ENCODE results near the gene FAM219B. TPM values are rescaled to one million over a fixed set of nuclear protein-coding genes. Genes with fewer than 3 reads are reported as not detected.
"Not testable (repeated sequence)": the region's sequence is repeated elsewhere in the genome, so short reads cannot be mapped to it uniquely, and the experiment has no call there.

FAM219B gene
- total RNA-seq, 1 experiment from 2014 or later, result 73.7 TPM

GRCh38 chr15:74935193-74935592 lies 28.5 kb upstream of the FAM219B start:
- H3K4me3 ChIP-seq (ENCODE audit: low read depth, low read length); H3K36me3 ChIP-seq (ENCODE audit: control insufficient read depth, insufficient read depth, low read length); POLR2A ChIA-PET; H3K27ac Mint-ChIP-seq (ENCODE audit: unreplicated experiment); H3K9me3 Mint-ChIP-seq (ENCODE audit: unreplicated experiment); BruUV-seq (replicated peaks); H3K27me3 ChIP-seq (replicated peaks; ENCODE audit: control insufficient read depth, insufficient read depth, low read length); H3K27me3 Mint-ChIP-seq (ENCODE audit: insufficient read depth, unreplicated experiment); H3K4me1 Mint-ChIP-seq (ENCODE audit: low read depth, unreplicated experiment); H3K9me3 ChIP-seq; intact Hi-C loops (cut with micrococcal nuclease; ENCODE audit: unreplicated experiment): not testable (repeated sequence)
- TF ChIP-seq CTCF (IDR thresholded peaks at IDR 0.05; ENCODE audit: insufficient read depth in 1 of 2, low read depth in 1 of 2, low read length in 1 of 2, severe bottlenecking in 1 of 2, unreplicated experiment in 1 of 2), result peak in 1 of 2 experiments; percentile 19
- DNase-seq, result peak; percentile 60
- Mint-ChIP-seq H3K4me3 (ENCODE audit: unreplicated experiment) (peak overlapping the region; percentile 52), H3K36me3 (ENCODE audit: insufficient read depth, unreplicated experiment) (peaks cover 46% of the 10 kb centered on the region)
- CTCF ChIA-PET, result interaction anchor here (0.7 kb wide), 1 partner anchor 34 kb away, joined by 3 read pairs; no protein-coding TSS in a partner anchor
- peaks cover 17% of the 10 kb centered on the region for H3K4me1 ChIP-seq

- no peak overlapping the region for H3K4me3 ChIP-seq (ENCODE audit: low read depth, low read length)
- H3K4me1 ChIP-seq, result peaks cover 17% of the 10 kb centered on the region
- no peaks in the 10 kb centered on the region for H3K27me3 ChIP-seq (replicated peaks; ENCODE audit: control insufficient read depth, insufficient read depth, low read length)
- no peaks in the 10 kb centered on the region for H3K9me3 ChIP-seq
- H3K9me3 Mint-ChIP-seq (ENCODE audit: unreplicated experiment), result no peaks in the 10 kb centered on the region
- intact Hi-C loops (cut with micrococcal nuclease; ENCODE audit: unreplicated experiment), result no loop called here
- no peaks in the 10 kb centered on the region for H3K27me3 Mint-ChIP-seq (ENCODE audit: insufficient read depth, unreplicated experiment)
- H3K27ac Mint-ChIP-seq (ENCODE audit: unreplicated experiment), result no peak overlapping the region
- TF ChIP-seq CTCF (IDR thresholded peaks at IDR 0.05; ENCODE audit: insufficient read depth in 1 of 2, low read depth in 1 of 2, low read length in 1 of 2, severe bottlenecking in 1 of 2, unreplicated experiment in 1 of 2), result no peak
- ChIA-PET CTCF (no interaction called here), POLR2A (no interaction called here)
- H3K36me3 Mint-ChIP-seq (ENCODE audit: insufficient read depth, unreplicated experiment), result peaks cover 62% of the 10 kb centered on the region
- no TSS peak for BruUV-seq (replicated peaks)
- no peak for DNase-seq
- peaks cover 6% of the 10 kb centered on the region for H3K4me1 Mint-ChIP-seq (ENCODE audit: low read depth, unreplicated experiment)
- no peaks in the 10 kb centered on the region for H3K36me3 ChIP-seq (ENCODE audit: control insufficient read depth, insufficient read depth, low read length)
- no peak overlapping the region for H3K4me3 Mint-ChIP-seq (ENCODE audit: unreplicated experiment)
Observed at GRCh38 chr15:74933573-74933972, 26.9 kb upstream of the FAM219B start.

GRCh38 chr15:74928771-74929198 lies 22.1 kb upstream of the FAM219B start:
- H3K27me3 ChIP-seq (replicated peaks; ENCODE audit: control insufficient read depth, insufficient read depth, low read length), result no peaks in the 10 kb centered on the region
- no peak overlapping the region for H3K27ac Mint-ChIP-seq (ENCODE audit: unreplicated experiment)
- H3K9me3 ChIP-seq, result no peaks in the 10 kb centered on the region
- H3K9me3 Mint-ChIP-seq (ENCODE audit: unreplicated experiment), result no peaks in the 10 kb centered on the region
- intact Hi-C loops (cut with micrococcal nuclease; ENCODE audit: unreplicated experiment), result loop anchor here (1.0 kb wide), 1 partner anchor 10 kb away; the partner anchor contains the start of gene COX5A
- ChIA-PET POLR2A (no interaction called here), CTCF (interaction anchor here (1.0 kb wide), 1 partner anchor 27 kb away, joined by 3 read pairs; no protein-coding TSS in a partner anchor)
- peaks cover 3% of the 10 kb centered on the region; the same call in 1 of the 2 replicates for H3K36me3 ChIP-seq (ENCODE audit: control insufficient read depth, insufficient read depth, low read length)
- peak; percentile 53 to 74 for DNase-seq
- H3K27me3 Mint-ChIP-seq (ENCODE audit: insufficient read depth, unreplicated experiment), result no peaks in the 10 kb centered on the region
- no peaks in the 10 kb centered on the region for H3K4me1 Mint-ChIP-seq (ENCODE audit: low read depth, unreplicated experiment)
- H3K36me3 Mint-ChIP-seq (ENCODE audit: insufficient read depth, unreplicated experiment), result peaks cover 82% of the 10 kb centered on the region
- no peak overlapping the region for H3K4me3 Mint-ChIP-seq (ENCODE audit: unreplicated experiment)
- H3K4me3 ChIP-seq (ENCODE audit: low read depth, low read length), result no peak overlapping the region
- no TSS peak for BruUV-seq (replicated peaks)
- TF ChIP-seq CTCF (IDR thresholded peaks at IDR 0.05; ENCODE audit: insufficient read depth in 1 of 2, low read depth in 1 of 2, low read length in 1 of 2, severe bottlenecking in 1 of 2, unreplicated experiment in 1 of 2), result no peak
- peaks cover 5% of the 10 kb centered on the region for H3K4me1 ChIP-seq

Data from Caco-2 (cell line).